Measurements from ENCODE around the gene CA10.

DNA sequence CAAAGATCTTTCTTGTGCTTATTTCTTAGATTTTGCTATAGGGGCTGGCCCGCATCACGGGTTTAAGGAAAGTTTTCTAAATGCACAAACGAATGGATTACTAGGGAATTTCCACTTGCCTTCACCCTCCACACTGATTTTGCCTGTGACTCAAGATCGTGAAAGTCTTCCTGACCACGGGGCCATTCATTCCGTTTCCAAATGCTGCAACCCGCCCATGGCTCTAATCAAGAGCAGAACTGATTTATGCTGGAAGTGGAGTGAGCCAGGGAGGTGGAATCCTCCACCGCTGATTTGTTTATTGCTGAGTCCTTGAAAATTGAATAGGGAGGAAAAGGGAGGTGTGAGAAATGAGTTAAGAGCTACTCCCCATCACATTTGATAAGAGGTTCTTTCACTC lies 52.4 kb downstream of the CA10 start:
- TF ChIP-seq, protein P1, sequence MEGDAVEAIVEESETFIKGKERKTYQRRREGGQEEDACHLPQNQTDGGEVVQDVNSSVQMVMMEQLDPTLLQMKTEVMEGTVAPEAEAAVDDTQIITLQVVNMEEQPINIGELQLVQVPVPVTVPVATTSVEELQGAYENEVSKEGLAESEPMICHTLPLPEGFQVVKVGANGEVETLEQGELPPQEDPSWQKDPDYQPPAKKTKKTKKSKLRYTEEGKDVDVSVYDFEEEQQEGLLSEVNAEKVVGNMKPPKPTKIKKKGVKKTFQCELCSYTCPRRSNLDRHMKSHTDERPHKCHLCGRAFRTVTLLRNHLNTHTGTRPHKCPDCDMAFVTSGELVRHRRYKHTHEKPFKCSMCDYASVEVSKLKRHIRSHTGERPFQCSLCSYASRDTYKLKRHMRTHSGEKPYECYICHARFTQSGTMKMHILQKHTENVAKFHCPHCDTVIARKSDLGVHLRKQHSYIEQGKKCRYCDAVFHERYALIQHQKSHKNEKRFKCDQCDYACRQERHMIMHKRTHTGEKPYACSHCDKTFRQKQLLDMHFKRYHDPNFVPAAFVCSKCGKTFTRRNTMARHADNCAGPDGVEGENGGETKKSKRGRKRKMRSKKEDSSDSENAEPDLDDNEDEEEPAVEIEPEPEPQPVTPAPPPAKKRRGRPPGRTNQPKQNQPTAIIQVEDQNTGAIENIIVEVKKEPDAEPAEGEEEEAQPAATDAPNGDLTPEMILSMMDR (IDR thresholded peaks at IDR 0.05) = no peak
- no peak for TF ChIP-seq POLR2A (IDR thresholded peaks at IDR 0.05)

Measured in heart left ventricle (tissue), 13 donors.